ENCODE measurements around the gene BTK. TPM values are rescaled to one million over a fixed set of nuclear protein-coding genes. Genes with fewer than 3 reads are reported as not detected.

BTK gene
- total RNA-seq, 1 donor from 2014 or later, result not detected

GRCh38 chrX:101409043-101409442 lies 23.1 kb upstream of the BTK start:
- Mint-ChIP-seq H3K4me1 (ENCODE audit: low read depth) (peaks cover 39% of the 10 kb centered on the region), H3K9me3 (no peaks in the 10 kb centered on the region), H3K27me3 (ENCODE audit: insufficient read depth) (no peaks in the 10 kb centered on the region), H3K4me3 (peak overlapping the region; percentile 99), H3K27ac (peak overlapping the region; percentile 98), H3K36me3 (ENCODE audit: low read depth) (peaks cover 26% of the 10 kb centered on the region)
- intact Hi-C loops (cut with micrococcal nuclease), result loop anchor here (5.0 to 10.0 kb wide), 5 partner anchors 312 to 1356 kb away; partner anchors contain the start of genes CENPI, CSTF2, TRMT2B and XKRX
- no peak for DNase-seq (ENCODE audit: low spot score)

GRCh38 chrX:101408532-101408841 lies 22.5 kb upstream of the BTK start:
- intact Hi-C loops (cut with micrococcal nuclease), result loop anchor here (1.0 to 10.0 kb wide), 9 partner anchors 10 to 1356 kb away; partner anchors contain the start of genes CENPI, CSTF2, TIMM8A and TRMT2B
- Mint-ChIP-seq H3K4me3 (peak overlapping the region; percentile 99), H3K27ac (peak overlapping the region; percentile 98), H3K36me3 (ENCODE audit: low read depth) (peaks cover 30% of the 10 kb centered on the region), H3K27me3 (ENCODE audit: insufficient read depth) (no peaks in the 10 kb centered on the region), H3K4me1 (ENCODE audit: low read depth) (peaks cover 39% of the 10 kb centered on the region), H3K9me3 (no peaks in the 10 kb centered on the region)
- DNase-seq (ENCODE audit: low spot score), result no peak

DNA sequence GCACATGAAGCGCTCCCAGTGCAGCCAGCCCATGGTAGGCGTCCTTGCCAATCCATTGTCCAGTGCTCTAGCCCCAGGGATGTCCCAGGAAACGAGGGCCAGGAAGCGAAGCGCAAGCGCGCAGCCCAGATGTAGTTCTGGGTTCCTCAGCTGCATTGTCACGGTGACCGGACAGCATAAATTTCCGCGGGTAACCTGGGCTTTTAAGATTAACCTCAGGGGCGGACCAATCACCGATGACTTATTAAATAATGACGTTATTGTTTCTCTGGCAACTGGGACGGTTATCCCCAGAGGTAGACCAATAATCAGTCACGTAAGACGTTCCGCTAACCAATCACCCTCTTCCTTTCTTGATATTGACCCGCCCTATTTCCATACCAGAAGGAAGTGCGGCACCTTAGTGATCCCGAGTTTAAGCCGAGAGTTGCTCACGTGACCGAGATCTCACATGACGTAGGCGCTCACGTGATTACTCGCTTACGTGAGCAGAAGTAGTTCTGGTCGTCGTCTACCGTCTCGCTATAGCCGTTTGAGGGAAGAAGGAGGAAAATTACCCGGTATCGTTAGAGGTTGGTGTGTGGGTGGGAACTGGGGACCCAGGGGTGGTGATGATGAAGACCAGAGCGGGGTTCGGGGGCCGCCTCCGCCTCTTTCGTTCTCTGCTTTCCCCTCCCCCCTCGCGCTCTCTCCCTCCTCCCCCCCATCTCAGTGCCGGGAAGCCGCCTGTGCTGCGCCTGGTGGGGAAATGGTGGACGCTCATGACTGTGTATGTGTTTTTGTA lies 21.9 kb upstream of the BTK start, which contains the start of the genes GLA and HNRNPH2:
TSS of gene GLA (minus strand) at position 178 of the 784 bp plus-strand sequence. CDS start at position 156, 22 bp downstream.
TSS of gene HNRNPH2 (plus strand) at position 475 of the 784 bp plus-strand sequence. CDS start 3,767 bp downstream, outside the sequence.
- peak; percentile 82 for DNase-seq (ENCODE audit: low spot score)
- Mint-ChIP-seq H3K4me3 (peak within 1 kb of the TSS; percentile 99), H3K27me3 (ENCODE audit: insufficient read depth) (no peaks in the 10 kb centered on the region), H3K9me3 (no peaks in the 10 kb centered on the region), H3K4me1 (ENCODE audit: low read depth) (peaks cover 35% of the 10 kb centered on the region), H3K36me3 (ENCODE audit: low read depth) (peaks cover 28% of the 10 kb centered on the region), H3K27ac (peak within 1 kb of the TSS; percentile 98)
- intact Hi-C loops (cut with micrococcal nuclease), result loop anchor here (1.0 to 10.0 kb wide), 9 partner anchors 10 to 1357 kb away; partner anchors contain the start of genes CENPI, CSTF2, TIMM8A and TRMT2B

GRCh38 chrX:101407167-101407747 lies 21.3 kb upstream of the BTK start:
- H3K36me3 Mint-ChIP-seq (ENCODE audit: low read depth), result peaks cover 26% of the 10 kb centered on the region

DNA sequence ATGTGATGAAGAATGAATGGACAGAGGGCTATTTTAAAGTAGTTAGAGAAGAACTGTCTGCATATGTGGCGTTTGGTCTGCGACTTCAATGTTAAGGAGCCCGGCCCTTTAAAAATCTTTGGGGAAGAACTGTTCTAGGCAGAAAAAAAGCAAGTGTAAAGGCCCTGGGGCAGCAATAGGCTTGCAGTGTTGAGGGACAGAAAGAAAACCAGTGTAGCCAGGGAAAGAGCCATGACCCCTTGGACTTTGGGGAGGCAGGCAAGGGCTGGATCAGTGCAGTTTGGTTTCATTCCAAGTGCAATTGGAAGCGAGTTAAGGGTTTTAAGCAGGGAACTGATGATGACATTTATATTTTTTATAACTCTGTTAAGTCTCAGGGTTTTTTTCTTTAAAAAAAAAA lies 13.8 kb upstream of the BTK start:
- Mint-ChIP-seq H3K4me3 (no peak overlapping the region), H3K27ac (no peak overlapping the region), H3K9me3 (no peaks in the 10 kb centered on the region), H3K36me3 (ENCODE audit: low read depth) (peaks cover 29% of the 10 kb centered on the region), H3K27me3 (ENCODE audit: insufficient read depth) (no peaks in the 10 kb centered on the region), H3K4me1 (ENCODE audit: low read depth) (peaks cover 8% of the 10 kb centered on the region)
- DNase-seq (ENCODE audit: low spot score), result no peak
- intact Hi-C loops (cut with micrococcal nuclease), result loop anchor here (10.0 kb wide), 1 partner anchor 1365 kb away; no protein-coding TSS in a partner anchor

More at GRCh38 chrX:101407167-101407747, 21.3 kb upstream of the BTK start:
- H3K27ac Mint-ChIP-seq, result peak overlapping the region; percentile 98
- H3K4me1 Mint-ChIP-seq (ENCODE audit: low read depth), result peaks cover 28% of the 10 kb centered on the region
- H3K4me3 Mint-ChIP-seq, result peak overlapping the region; percentile 99
- no peak for DNase-seq (ENCODE audit: low spot score)
- H3K27me3 Mint-ChIP-seq (ENCODE audit: insufficient read depth), result no peaks in the 10 kb centered on the region
- H3K9me3 Mint-ChIP-seq, result no peaks in the 10 kb centered on the region
- intact Hi-C loops (cut with micrococcal nuclease), result loop anchor here (5.0 to 10.0 kb wide), 5 partner anchors 310 to 1358 kb away; partner anchors contain the start of genes CENPI, CSTF2, TRMT2B and XKRX

GRCh38 chrX:101398694-101399093 lies 12.7 kb upstream of the BTK start:
- intact Hi-C loops (cut with micrococcal nuclease), result no loop called here
- Mint-ChIP-seq H3K27me3 (ENCODE audit: insufficient read depth) (no peaks in the 10 kb centered on the region), H3K4me1 (ENCODE audit: low read depth) (peaks cover 8% of the 10 kb centered on the region), H3K9me3 (no peaks in the 10 kb centered on the region), H3K4me3 (no peak overlapping the region), H3K27ac (no peak overlapping the region), H3K36me3 (ENCODE audit: low read depth) (peaks cover 26% of the 10 kb centered on the region)
- DNase-seq (ENCODE audit: low spot score), result no peak

- Mint-ChIP-seq H3K27me3 (ENCODE audit: insufficient read depth) (no peaks in the 10 kb centered on the region), H3K4me1 (ENCODE audit: low read depth) (peaks cover 8% of the 10 kb centered on the region), H3K9me3 (no peaks in the 10 kb centered on the region), H3K4me3 (no peak overlapping the region), H3K36me3 (ENCODE audit: low read depth) (peaks cover 31% of the 10 kb centered on the region), H3K27ac (no peak overlapping the region)
- intact Hi-C loops (cut with micrococcal nuclease), result no loop called here
- DNase-seq (ENCODE audit: low spot score), result no peak
These were observed 11.8 kb upstream of the BTK start for GRCh38 chrX:101397779-101398178.

DNA sequence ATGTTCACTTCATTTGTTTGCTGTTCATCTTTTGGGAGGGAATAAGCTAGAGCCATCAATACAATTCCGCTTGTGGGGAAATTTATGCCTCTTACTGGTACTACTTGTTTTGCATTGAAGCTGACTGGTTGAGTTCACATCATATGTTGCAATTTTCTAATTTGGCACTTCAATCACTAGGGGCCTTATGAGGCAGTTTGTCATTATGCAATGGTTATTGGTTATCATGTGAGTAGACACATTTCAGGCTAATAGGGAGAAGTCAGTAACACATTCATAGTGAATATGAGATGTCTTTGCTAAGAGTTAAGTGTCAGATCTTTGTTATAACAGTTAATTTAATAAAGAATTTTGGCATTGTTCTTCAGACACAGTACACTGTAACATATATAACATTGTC lies 9.8 kb upstream of the BTK start:
- H3K27ac Mint-ChIP-seq, result peak overlapping the region; percentile 34
- peaks cover 45% of the 10 kb centered on the region for H3K36me3 Mint-ChIP-seq (ENCODE audit: low read depth)
- intact Hi-C loops (cut with micrococcal nuclease), result no loop called here
- H3K4me1 Mint-ChIP-seq (ENCODE audit: low read depth), result peaks cover 8% of the 10 kb centered on the region
- no peaks in the 10 kb centered on the region for H3K9me3 Mint-ChIP-seq
- no peaks in the 10 kb centered on the region for H3K27me3 Mint-ChIP-seq (ENCODE audit: insufficient read depth)
- no peak overlapping the region for H3K4me3 Mint-ChIP-seq
- no peak for DNase-seq (ENCODE audit: low spot score)

- no peak for DNase-seq (ENCODE audit: low spot score)
- Mint-ChIP-seq H3K36me3 (ENCODE audit: low read depth) (peaks cover 38% of the 10 kb centered on the region), H3K27ac (no peak overlapping the region), H3K4me3 (no peak overlapping the region), H3K9me3 (no peaks in the 10 kb centered on the region), H3K4me1 (ENCODE audit: low read depth) (peaks cover 8% of the 10 kb centered on the region), H3K27me3 (ENCODE audit: insufficient read depth) (no peaks in the 10 kb centered on the region)
- intact Hi-C loops (cut with micrococcal nuclease), result loop anchor here (5.0 kb wide), 1 partner anchor 297 kb away; the partner anchor contains the start of gene CENPI
These were observed 8.4 kb upstream of the BTK start for GRCh38 chrX:101394372-101394771.

DNA sequence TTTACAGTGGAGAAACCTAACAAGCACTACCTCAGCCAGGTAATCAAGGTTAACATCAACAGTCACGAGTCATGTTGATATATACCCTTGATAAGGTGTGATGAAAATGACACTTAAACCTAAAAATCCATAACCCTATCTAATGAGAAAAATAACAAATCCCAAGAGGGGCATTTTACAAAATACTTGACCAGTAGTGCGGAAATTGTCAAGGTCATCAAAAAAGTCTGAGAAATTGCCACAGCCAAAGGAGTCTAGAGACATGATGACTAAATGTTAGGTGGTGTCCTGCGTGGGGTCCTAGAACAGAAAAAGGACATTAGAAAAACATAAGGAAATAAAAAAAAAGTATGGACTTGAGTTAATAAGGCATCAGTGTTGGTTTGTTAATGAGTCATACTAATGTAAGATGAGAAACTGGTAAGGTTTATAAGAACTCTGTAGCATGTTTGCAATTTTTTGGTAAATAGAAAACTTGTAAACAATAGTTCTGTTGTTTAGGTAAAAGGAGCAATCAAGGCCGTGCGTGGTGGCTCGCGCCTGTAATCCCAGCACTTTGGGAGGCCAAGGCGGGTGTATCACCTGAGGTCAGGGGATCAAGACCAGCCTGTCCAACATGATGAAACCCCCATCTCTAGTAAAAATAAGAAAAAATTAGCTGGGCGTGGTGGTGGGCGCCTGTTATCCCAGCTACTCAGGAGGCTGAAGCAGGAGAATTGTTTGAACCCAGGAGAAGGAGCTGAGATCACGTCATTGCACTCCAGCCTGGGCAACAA lies 7.7 kb upstream of the BTK start:
- Mint-ChIP-seq H3K9me3 (no peaks in the 10 kb centered on the region), H3K4me1 (ENCODE audit: low read depth) (peaks cover 8% of the 10 kb centered on the region), H3K4me3 (peak overlapping the region; percentile 98), H3K27ac (peak overlapping the region; percentile 70), H3K36me3 (ENCODE audit: low read depth) (peaks cover 38% of the 10 kb centered on the region), H3K27me3 (ENCODE audit: insufficient read depth) (no peaks in the 10 kb centered on the region)
- DNase-seq (ENCODE audit: low spot score), result no peak
- intact Hi-C loops (cut with micrococcal nuclease), result loop anchor here (5.0 kb wide), 1 partner anchor 296 kb away; the partner anchor contains the start of gene CENPI

GRCh38 chrX:101391831-101392230 lies 5.8 kb upstream of the BTK start:
- Mint-ChIP-seq H3K9me3 (no peaks in the 10 kb centered on the region), H3K4me1 (ENCODE audit: low read depth) (peaks cover 8% of the 10 kb centered on the region), H3K4me3 (peak overlapping the region; percentile 98), H3K27ac (peak overlapping the region; percentile 94), H3K36me3 (ENCODE audit: low read depth) (peaks cover 38% of the 10 kb centered on the region), H3K27me3 (ENCODE audit: insufficient read depth) (peaks cover 2% of the 10 kb centered on the region)
- intact Hi-C loops (cut with micrococcal nuclease), result loop anchor here (2.0 to 5.0 kb wide), 2 partner anchors 295 to 341 kb away; partner anchors contain the start of gene CENPI
- DNase-seq (ENCODE audit: low spot score), result no peak

All from activated T-helper 1 cell treated with anti-CD3 and anti-CD28 coated beads, Interleukin-12 subunit alpha, Interleukin-12 subunit beta, Interleukin-2, Interleukin-4 antibody, amounts not matched to agents 30 ng/mL and 10 ng/mL and 1 ng/mL, durations not matched to agents 14 hours and 24 hours and 36 hours (primary cell).